IMR-90 (cell line): ENCODE measurements around the gene PMAIP1.

Experiments
- BHLHE40 ChIP-seq: fragments of 150-350 bp; IDR thresholded peaks from 2 replicates; pipeline ENCODE4 v1.6.1; 2016; ENCODE audit warnings: mild to moderate bottlenecking, low read depth, low read length
- CTCF ChIP-seq: conservative IDR thresholded peaks from 2 replicates; pipeline ENCODE4 v1.5.1; 2012; ENCODE audit warnings: mild to moderate bottlenecking, low read depth, low read length, improper control_type of control experiment
- ELK1 ChIP-seq: fragments of 150-350 bp; IDR thresholded peaks from 2 replicates; pipeline ENCODE4 v1.6.1; 2016; ENCODE audit warnings: low read depth, mild to moderate bottlenecking, low read length, moderate library complexity, borderline replicate concordance
- MAFK ChIP-seq: IDR thresholded peaks from 2 replicates; pipeline ENCODE4 v1.6.1; 2012; ENCODE audit warnings: low read depth, low read length, improper control_type of control experiment
- RAD21 ChIP-seq: IDR thresholded peaks from 2 replicates; pipeline ENCODE4 v1.6.1; 2012; ENCODE audit warnings: low read length, improper control_type of control experiment

GRCh38 chr18:59902131-59902992 is 2.6 kb downstream of the PMAIP1 start:
- TF ChIP-seq MAFK (no peak), BHLHE40 (peak; percentile 65), ELK1 (no peak), CTCF (no peak), RAD21 (no peak)
